HepG2 (cell line): ENCODE measurements around the gene EMCN. TPM values are rescaled to one million over a fixed set of nuclear protein-coding genes. Genes with fewer than 3 reads are reported as not detected.

Source experiments
- ATAC-seq: fragments of 200-7000 bp; cut with Tn5 transposase; 3 replicates; pipeline ENCODE4 v1.9.1; 2020; ENCODE audit warnings: mild to moderate bottlenecking, moderate library complexity
- BruUV-seq: library from RNA; stranded (reverse); fragments of 400-500 nt; replicated peaks from 2 replicates; lab custom pipeline; 2021; lab: Mats Ljungman, UMichigan
- CTCF ChIA-PET: fragments of 300-600 bp; formaldehyde crosslinking; extraction: SDS; loops from one replicate; lab custom pipeline; 2021; ENCODE audit warnings: low total read pairs, inconsistent platforms, low intra/inter-chr PET ratio; lab: Yijun Ruan, JAX
- POLR2A ChIA-PET: fragments of 350-600 bp; sonication (Branson Sonifier 250); formaldehyde crosslinking; loops from one replicate; lab custom pipeline; 2020; ENCODE audit warnings: antibody characterized with exemption, inconsistent platforms; lab: Yijun Ruan, JAX
- DNase-seq: peaks from one replicate; pipeline ENCODE4 v3.0.0-alpha.2; 2015; ENCODE audit warnings: low spot score
- FAIRE-seq: peaks from 3 replicates; lab custom pipeline; 2011; peaks lifted over from hg19 to GRCh38; lab: Jason Lieb, UNC
- H2AFZ ChIP-seq: one replicate; pipeline ENCODE4 v1.6.1; 2011; ENCODE audit warnings: low read length, inconsistent platforms
- H3K27ac ChIP-seq: fragments of 300-600 bp; 3 replicates; pipeline ENCODE4 v1.8.0; 2011; ENCODE audit warnings: mixed run types, mild to moderate bottlenecking, mixed read lengths, low read length, inconsistent platforms; ENCODE audit not compliant: insufficient read depth; ENCODE audit errors: extremely low read length
- H3K27me3 ChIP-seq, 2 experiments: fragments of 200-600 bp in 1 of 2; 2 replicates in 1 of 2; 3 replicates in 1 of 2; pipeline versions ENCODE4 v1.6.0 to v1.8.0; 2011; ENCODE audit warnings: low read length in 2 of 2, mild to moderate bottlenecking in 2 of 2, moderate library complexity in 2 of 2, inconsistent platforms in 1 of 2; ENCODE audit not compliant: insufficient read depth in 2 of 2, control insufficient read depth in 1 of 2
- H3K36me3 ChIP-seq, 2 experiments: fragments of 200-600 bp in 1 of 2; replicated peaks in 1 of 2; 2 replicates in 1 of 2; 3 replicates in 1 of 2; pipeline versions ENCODE4 v1.5.1 to v1.8.0; 2011; ENCODE audit warnings: low read length in 2 of 2, inconsistent platforms in 1 of 2; ENCODE audit not compliant: insufficient read depth in 2 of 2, control insufficient read depth in 1 of 2
- H3K4me1 ChIP-seq: 2 replicates; pipeline ENCODE4 v1.5.1; 2012; ENCODE audit warnings: low read length, inconsistent platforms; ENCODE audit not compliant: insufficient read depth
- H3K4me2 ChIP-seq: 2 replicates; pipeline ENCODE4 v1.6.0; 2011; ENCODE audit warnings: low read depth, low read length, inconsistent platforms
- H3K4me3 ChIP-seq, 3 experiments: fragments of 200-600 bp in 1 of 3; sonication (generic), shearing (Covaris generic) in 1 of 3; replicated peaks in 1 of 3; 2 replicates each; pipeline ENCODE4 v1.5.1; 2011 to 2016; ENCODE audit warnings: low read length in 3 of 3, inconsistent platforms in 2 of 3, low read depth in 2 of 3, mild to moderate bottlenecking in 2 of 3, control low read depth in 1 of 3, mixed read lengths in 1 of 3; ENCODE audit not compliant: insufficient read depth in 1 of 3
- H3K79me2 ChIP-seq: one replicate; pipeline ENCODE4 v1.6.1; 2011; ENCODE audit warnings: low read length, inconsistent platforms; ENCODE audit not compliant: insufficient read depth
- H3K9ac ChIP-seq: 2 replicates; pipeline ENCODE4 v1.6.0; 2011; ENCODE audit warnings: mild to moderate bottlenecking, low read depth, low read length, inconsistent platforms; ENCODE audit not compliant: insufficient read depth
- H3K9me3 ChIP-seq: 2 replicates; pipeline ENCODE4 v1.5.1; 2012; ENCODE audit warnings: mild to moderate bottlenecking, low read length
- H4K20me1 ChIP-seq: 2 replicates; pipeline ENCODE4 v1.6.0; 2011; ENCODE audit warnings: inconsistent platforms, mild to moderate bottlenecking, low read length, moderate library complexity; ENCODE audit not compliant: insufficient read depth
- SIX4 ChIP-seq: sonication (generic); formaldehyde crosslinking; IDR thresholded peaks from 2 replicates; pipeline ENCODE4 v1.4.0; 2020; ENCODE audit warnings: missing genetic modification reagents
- SMC3 ChIP-seq: IDR thresholded peaks from 2 replicates; pipeline ENCODE4 v1.6.1; 2011; ENCODE audit warnings: low read length, improper control_type of control experiment
- ZC3H4 ChIP-seq: sonication (generic); formaldehyde crosslinking; IDR thresholded peaks from 2 replicates; pipeline ENCODE4 v1.4.0; 2020; ENCODE audit warnings: missing genetic modification reagents, borderline replicate concordance
- ZNF292 ChIP-seq: sonication (generic); formaldehyde crosslinking; IDR thresholded peaks from 2 replicates; pipeline ENCODE4 v1.8.1; 2022; ENCODE audit warnings: mild to moderate bottlenecking, low read depth, missing genetic modification reagents, borderline replicate concordance
- ZNF749 ChIP-seq: sonication (generic); formaldehyde crosslinking; IDR thresholded peaks from 2 replicates; pipeline ENCODE4 v1.8.0; 2022; ENCODE audit warnings: mild to moderate bottlenecking, missing genetic modification reagents, moderate library complexity, borderline replicate concordance
- WGBS: methylation state at CpG from one replicate; pipeline ENCODE4 v1.1.6; 2017; ENCODE audit warnings: low lambda C conversion rate; 5-methylcytosine and 5-hydroxymethylcytosine counted together
- in situ Hi-C: cut with HindIII; loops from 2 replicates; pipeline ENCODE4 v1.10.0; 2017; ENCODE audit warnings: low pct_unique_long_range_greater_than_20kb; ENCODE audit not compliant: extremely low pct_ligation_motif_present
- intact Hi-C: fragments of 100-400 bp; cut with micrococcal nuclease; formaldehyde crosslinking; loops from one replicate; pipeline ENCODE4 v1.10.0; 2022; ENCODE audit not compliant: unreplicated experiment
- polyA plus RNA-seq, 8 experiments: library from polyadenylated mRNA; depleted of rRNA in 3 of 8; stranded (reverse) in 7 of 8; unstranded in 1 of 8; fragments of >200 nt; fragmentation: Illumina TruSeq in 4 of 8; extraction: Trizol in 4 of 8; gene quantifications; 2 replicates each; pipeline versions ENCODE4 v1.2.1 to v1.2.3, GENCODE V29; 2011 to 2016; ENCODE audit warnings: low read depth in 4 of 8, missing spikeins in 1 of 8, mixed read lengths in 1 of 8; ENCODE audit not compliant: insufficient read depth in 1 of 8
- total RNA-seq, 5 experiments: library from RNA; depleted of rRNA; stranded (reverse); fragments of >200 nt; fragmentation: Illumina TruSeq; extraction: Trizol; gene quantifications; 2 replicates each; pipeline ENCODE4 v1.2.3, GENCODE V29; 2016; ENCODE audit warnings: low read depth in 1 of 5
- TF ChIP-seq, protein P1 (sequence below): sonication (generic); formaldehyde crosslinking; IDR thresholded peaks from 2 replicates; pipeline ENCODE4 v1.8.0; 2022; ENCODE audit warnings: mild to moderate bottlenecking, missing genetic modification reagents, moderate library complexity
- TF ChIP-seq, protein P2 (sequence below): sonication (generic); formaldehyde crosslinking; conservative IDR thresholded peaks from 2 replicates; pipeline ENCODE4 v1.4.0; 2020; ENCODE audit warnings: missing genetic modification reagents

Gene EMCN
- total and polyA plus RNA-seq, 2 of the 13 experiments (the other 11 are each of a cell fraction or from before 2014, with no cell fraction given), result not detected

DNA sequence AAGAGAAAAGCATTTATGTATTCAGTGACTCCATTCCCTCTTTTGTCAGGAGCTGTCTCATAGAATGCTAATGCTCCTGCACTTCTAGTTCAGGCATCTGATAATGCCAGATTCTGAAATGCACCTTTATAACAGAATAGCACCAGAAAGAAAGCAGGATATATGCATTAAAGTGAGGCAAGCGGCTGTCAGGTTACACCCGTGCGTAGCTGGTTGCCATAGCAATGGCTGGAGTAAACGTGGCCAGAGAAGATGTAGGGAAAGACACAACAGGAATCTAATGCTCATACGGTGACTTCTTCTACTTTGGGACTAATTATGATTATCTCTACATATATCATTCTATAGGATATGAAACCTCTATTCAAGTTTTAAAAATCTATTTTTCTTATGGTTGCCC is 5.9 kb downstream of the EMCN start:
- Histone ChIP-seq H3K27me3 (no peaks in the 10 kb centered on the region), H3K9me3 (no peaks in the 10 kb centered on the region), H3K4me2 (no peak overlapping the region), H3K4me1 (no peaks in the 10 kb centered on the region), H3K9ac (no peak overlapping the region), H2AFZ (no peak overlapping the region), H4K20me1 (no peaks in the 10 kb centered on the region), H3K27ac (no peak overlapping the region), H3K4me3 (no peak overlapping the region), H3K36me3 (no peaks in the 10 kb centered on the region), H3K79me2 (no peaks in the 10 kb centered on the region)
- WGBS, result 5% methylated on average over 5 of the region's 5 CpGs
- ChIA-PET CTCF (no interaction called here), POLR2A (no interaction called here)
- no peak for TF ChIP-seq ZNF749 (CRISPR knock-in tag)
- TF ChIP-seq SMC3, result no peak
- DNase-seq, result no peak
- no TSS peak for BruUV-seq
- intact Hi-C loops, result no loop called here
- FAIRE-seq, result no peak
- ATAC-seq, result no peak
- in situ Hi-C loops, result no loop called here

DNA sequence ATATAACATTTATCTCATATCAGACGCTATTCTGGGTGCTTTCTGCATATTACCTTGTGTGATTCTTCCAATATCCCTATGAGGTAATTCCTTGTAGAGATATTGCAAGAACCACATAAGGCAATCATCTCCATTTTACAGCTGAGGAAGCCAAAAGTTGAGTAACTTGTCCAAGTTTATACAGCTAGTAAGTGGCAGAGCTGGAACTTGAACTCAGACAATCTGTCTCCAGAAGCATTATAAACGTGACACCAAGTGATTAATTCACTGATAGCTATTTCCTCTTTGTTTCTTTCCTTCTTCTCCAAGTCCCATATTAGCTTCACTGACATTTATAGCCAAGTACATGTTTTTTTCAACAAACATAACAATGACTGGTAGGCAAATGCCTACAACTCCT is 7.3 kb downstream of the EMCN start:
- Histone ChIP-seq H3K4me1 (no peaks in the 10 kb centered on the region), H3K36me3 (no peaks in the 10 kb centered on the region), H3K4me2 (no peak overlapping the region), H3K4me3 (no peak overlapping the region), H3K9me3 (no peaks in the 10 kb centered on the region), H2AFZ (no peak overlapping the region), H3K27ac (no peak overlapping the region), H3K27me3 (no peaks in the 10 kb centered on the region), H3K79me2 (no peaks in the 10 kb centered on the region), H3K9ac (no peak overlapping the region), H4K20me1 (no peaks in the 10 kb centered on the region)
- 4% methylated on average over 2 of the region's 2 CpGs for WGBS
- CTCF ChIA-PET, result no interaction called here
- FAIRE-seq (no peak), DNase-seq (no peak), ATAC-seq (no peak)
- in situ Hi-C loops (no loop called here), intact Hi-C loops (no loop called here)
- POLR2A ChIA-PET, result no interaction called here
- no TSS peak for BruUV-seq
- TF ChIP-seq ZNF292 (CRISPR knock-in tag) (no peak), SIX4 (CRISPR knock-in tag) (no peak), ZC3H4 (no peak)
- TF ChIP-seq, protein P1, sequence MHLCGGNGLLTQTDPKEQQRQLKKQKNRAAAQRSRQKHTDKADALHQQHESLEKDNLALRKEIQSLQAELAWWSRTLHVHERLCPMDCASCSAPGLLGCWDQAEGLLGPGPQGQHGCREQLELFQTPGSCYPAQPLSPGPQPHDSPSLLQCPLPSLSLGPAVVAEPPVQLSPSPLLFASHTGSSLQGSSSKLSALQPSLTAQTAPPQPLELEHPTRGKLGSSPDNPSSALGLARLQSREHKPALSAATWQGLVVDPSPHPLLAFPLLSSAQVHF (CRISPR knock-in tag), result no peak
- TF ChIP-seq, protein P2, sequence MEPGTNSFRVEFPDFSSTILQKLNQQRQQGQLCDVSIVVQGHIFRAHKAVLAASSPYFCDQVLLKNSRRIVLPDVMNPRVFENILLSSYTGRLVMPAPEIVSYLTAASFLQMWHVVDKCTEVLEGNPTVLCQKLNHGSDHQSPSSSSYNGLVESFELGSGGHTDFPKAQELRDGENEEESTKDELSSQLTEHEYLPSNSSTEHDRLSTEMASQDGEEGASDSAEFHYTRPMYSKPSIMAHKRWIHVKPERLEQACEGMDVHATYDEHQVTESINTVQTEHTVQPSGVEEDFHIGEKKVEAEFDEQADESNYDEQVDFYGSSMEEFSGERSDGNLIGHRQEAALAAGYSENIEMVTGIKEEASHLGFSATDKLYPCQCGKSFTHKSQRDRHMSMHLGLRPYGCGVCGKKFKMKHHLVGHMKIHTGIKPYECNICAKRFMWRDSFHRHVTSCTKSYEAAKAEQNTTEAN, result no peak
